Body of pancreas (tissue), 4 donors: Measurements from ENCODE around the gene KRT71.

Experiments
- POLR2A ChIP-seq, 3 donors: fragments of 450-650 bp; IDR thresholded peaks; one replicate each; pipeline ENCODE4 v1.6.1; 2016; ENCODE audit warnings: antibody characterized with exemption in 3 of 3, mild to moderate bottlenecking in 2 of 3
- TF ChIP-seq, protein P1 (sequence below), 7 experiments: fragments of 450-650 bp in 4 of 7; fragments of 200-600 bp in 3 of 7; sonication (generic) in 3 of 7; IDR thresholded peaks; one replicate each; pipeline ENCODE4 v1.5.1; 2016 to 2019; ENCODE audit warnings: antibody characterized with exemption in 7 of 7

DNA sequence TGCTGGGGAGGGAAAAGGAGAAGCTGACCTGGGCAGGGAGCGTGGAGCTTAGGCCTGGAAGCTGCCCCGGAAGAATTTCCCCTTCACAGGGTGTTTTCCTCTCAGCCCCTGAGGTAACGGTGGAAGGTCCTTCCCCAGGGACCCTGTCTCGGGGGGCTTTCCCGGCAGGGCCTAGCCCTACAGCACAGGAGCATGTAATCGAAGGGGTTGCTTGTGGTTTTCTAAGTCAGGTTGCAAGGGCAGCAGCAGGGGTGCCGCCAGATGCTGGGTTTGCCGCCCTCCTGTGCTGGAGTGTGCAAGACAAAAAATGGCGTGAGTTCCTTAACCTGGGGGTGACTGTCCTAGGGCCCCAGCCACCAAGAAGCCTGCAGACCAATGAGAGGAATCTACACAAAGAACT, 22.3 kb upstream of the KRT71 start:
- TF ChIP-seq, protein P1, sequence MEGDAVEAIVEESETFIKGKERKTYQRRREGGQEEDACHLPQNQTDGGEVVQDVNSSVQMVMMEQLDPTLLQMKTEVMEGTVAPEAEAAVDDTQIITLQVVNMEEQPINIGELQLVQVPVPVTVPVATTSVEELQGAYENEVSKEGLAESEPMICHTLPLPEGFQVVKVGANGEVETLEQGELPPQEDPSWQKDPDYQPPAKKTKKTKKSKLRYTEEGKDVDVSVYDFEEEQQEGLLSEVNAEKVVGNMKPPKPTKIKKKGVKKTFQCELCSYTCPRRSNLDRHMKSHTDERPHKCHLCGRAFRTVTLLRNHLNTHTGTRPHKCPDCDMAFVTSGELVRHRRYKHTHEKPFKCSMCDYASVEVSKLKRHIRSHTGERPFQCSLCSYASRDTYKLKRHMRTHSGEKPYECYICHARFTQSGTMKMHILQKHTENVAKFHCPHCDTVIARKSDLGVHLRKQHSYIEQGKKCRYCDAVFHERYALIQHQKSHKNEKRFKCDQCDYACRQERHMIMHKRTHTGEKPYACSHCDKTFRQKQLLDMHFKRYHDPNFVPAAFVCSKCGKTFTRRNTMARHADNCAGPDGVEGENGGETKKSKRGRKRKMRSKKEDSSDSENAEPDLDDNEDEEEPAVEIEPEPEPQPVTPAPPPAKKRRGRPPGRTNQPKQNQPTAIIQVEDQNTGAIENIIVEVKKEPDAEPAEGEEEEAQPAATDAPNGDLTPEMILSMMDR (IDR thresholded peaks at IDR 0.05): no peak
- no peak for TF ChIP-seq POLR2A (IDR thresholded peaks at IDR 0.05)
